Heart left ventricle (tissue), 13 donors: ENCODE measurements around the gene GATAD2A.

Experiments
- POLR2A ChIP-seq, 2 donors: fragments of 450-650 bp; IDR thresholded peaks; one replicate each; pipeline ENCODE4 v1.6.1; 2017; ENCODE audit warnings: antibody characterized with exemption in 2 of 2, mild to moderate bottlenecking in 2 of 2, moderate library complexity in 2 of 2
- TF ChIP-seq, protein P1 (sequence below), 12 donors: fragments of 200-600 bp; sonication (generic) in 4 of 12; IDR thresholded peaks; one replicate each; pipeline versions ENCODE4 v1.5.0 to v1.8.0; 2018 to 2022; ENCODE audit warnings: antibody characterized with exemption in 12 of 12, mild to moderate bottlenecking in 5 of 12
- donor health status: ischemic (EF 13 %, LVEDD 7.1; RV severe dilation, severe dysfunction).
- donor health status: DM: no; HTN: yes; CAD: no.
- donor health status: DM: no; HTN: no; CAD: no.
- donor health status: ischemic (EF 25% LVEDD 6.9; RV normal size, moderate dysfunction).
- donor health status: ischemic (EF 25% LVEDD 5.7; RV mildly dilated, moderate dysfunction).
- donor health status: ischemic (EF 35%, LVEDD 5.7; RV mildly dilated, moderate dysfunction).
- donor health status: nonischemic (EF 11% LVEDD 7.7; RV severe dilation, severe dysfunction).
- donor health status: DM: yes; HTN: yes; CAD: no.
- donor health status: PGD.
- donor health status: ischemic (EF 29% LVEDD 5.4; RV normal size, mild dysfunction).
- donor health status: nonischemic (EF 23%, LVEDD 6.1; RV moderate dilation, normal function).

DNA sequence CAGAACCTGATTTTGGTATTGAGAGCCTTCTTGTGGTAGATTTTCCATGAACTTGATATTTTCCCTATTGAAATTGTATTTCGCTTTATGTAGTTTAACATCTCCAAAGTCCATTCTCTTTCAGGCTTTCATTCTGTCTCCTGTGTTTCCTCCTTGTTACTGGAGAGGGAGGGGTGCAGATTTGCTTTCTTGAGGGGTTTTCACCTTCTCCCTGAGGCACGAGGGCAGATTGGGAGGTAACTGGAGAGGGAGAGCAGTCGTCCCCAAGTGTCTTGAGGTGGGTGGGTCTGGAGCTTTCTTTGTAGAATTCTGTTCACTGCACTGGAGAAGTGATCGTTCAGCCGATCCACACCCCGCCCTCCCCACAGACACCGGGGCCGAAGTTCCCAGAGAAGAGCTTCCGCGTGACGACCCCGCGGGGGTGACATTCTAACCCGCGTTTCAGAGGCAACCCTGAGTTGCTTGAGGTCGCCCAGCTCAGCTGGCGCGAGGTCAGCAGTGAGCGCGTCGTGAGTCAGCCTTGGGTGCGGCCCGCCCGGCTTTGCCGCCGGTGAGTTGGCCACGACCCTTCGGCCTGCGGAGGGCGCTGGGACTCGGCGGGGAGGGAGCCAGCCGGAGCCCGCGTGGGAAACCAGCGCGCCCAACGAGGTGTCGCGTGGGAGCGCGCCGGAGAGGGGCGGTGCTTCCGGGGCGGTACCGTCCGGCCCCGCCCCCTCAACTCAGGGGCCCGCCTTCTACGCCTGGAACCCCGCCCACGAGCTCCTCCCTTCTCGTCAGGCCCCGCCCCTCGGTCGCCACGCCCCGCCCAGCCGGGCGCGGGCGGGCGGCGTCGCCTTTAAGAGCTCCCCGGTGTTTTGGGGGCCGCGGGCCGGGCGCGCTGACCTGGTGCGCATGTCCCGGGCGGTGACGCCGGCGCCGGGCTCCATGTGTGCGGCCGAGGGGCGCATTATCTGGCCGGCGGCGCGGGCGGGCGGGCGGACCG, at the start of gene GATAD2A:
- TF ChIP-seq POLR2A (IDR thresholded peaks at IDR 0.05), result peak in 1 of 2 donors; percentile 62
- TF ChIP-seq, protein P1, sequence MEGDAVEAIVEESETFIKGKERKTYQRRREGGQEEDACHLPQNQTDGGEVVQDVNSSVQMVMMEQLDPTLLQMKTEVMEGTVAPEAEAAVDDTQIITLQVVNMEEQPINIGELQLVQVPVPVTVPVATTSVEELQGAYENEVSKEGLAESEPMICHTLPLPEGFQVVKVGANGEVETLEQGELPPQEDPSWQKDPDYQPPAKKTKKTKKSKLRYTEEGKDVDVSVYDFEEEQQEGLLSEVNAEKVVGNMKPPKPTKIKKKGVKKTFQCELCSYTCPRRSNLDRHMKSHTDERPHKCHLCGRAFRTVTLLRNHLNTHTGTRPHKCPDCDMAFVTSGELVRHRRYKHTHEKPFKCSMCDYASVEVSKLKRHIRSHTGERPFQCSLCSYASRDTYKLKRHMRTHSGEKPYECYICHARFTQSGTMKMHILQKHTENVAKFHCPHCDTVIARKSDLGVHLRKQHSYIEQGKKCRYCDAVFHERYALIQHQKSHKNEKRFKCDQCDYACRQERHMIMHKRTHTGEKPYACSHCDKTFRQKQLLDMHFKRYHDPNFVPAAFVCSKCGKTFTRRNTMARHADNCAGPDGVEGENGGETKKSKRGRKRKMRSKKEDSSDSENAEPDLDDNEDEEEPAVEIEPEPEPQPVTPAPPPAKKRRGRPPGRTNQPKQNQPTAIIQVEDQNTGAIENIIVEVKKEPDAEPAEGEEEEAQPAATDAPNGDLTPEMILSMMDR (IDR thresholded peaks at IDR 0.05), result peak in 11 of 12 donors; percentile 6 to 72 (median 52)
